Nucleus accumbens (tissue), 56 donors: ENCODE data around the gene PLPP4.

Experiments used
- DNase-seq, 56 donors: peaks; one replicate each; lab custom pipeline; 2025; lab: John Stamatoyannopoulos, UW

The PLPP4 gene

GRCh38 chr10:120456626-120457430 lies at the start of gene PLPP4:
PLPP4 (plus strand) TSS chr10:120457227; CDS start chr10:120457306, 79 bp downstream.
- peak in 31 of 56 donors; percentile 10 to 81 (median 33) for DNase-seq

- DNase-seq, result no peak
These were observed 47.2 kb upstream of the PLPP4 start for GRCh38 chr10:120409816-120410215.

- no peak for DNase-seq
These were observed 42.1 kb upstream of the PLPP4 start for GRCh38 chr10:120414946-120415345.

GRCh38 chr10:120415709-120416330 lies 41.2 kb upstream of the PLPP4 start:
- no peak for DNase-seq

- no peak for DNase-seq
These were observed 36.6 kb upstream of the PLPP4 start for GRCh38 chr10:120420421-120420820.

- no peak for DNase-seq
These were observed 35.8 kb upstream of the PLPP4 start for GRCh38 chr10:120421250-120421649.

- no peak for DNase-seq
These were observed 34.6 kb upstream of the PLPP4 start for GRCh38 chr10:120422457-120422856.

GRCh38 chr10:120423431-120424197 lies 33.4 kb upstream of the PLPP4 start:
- DNase-seq, result peak in 33 of 56 donors; percentile 1 to 69 (median 13)

- DNase-seq, result no peak
These were observed 32.9 kb upstream of the PLPP4 start for GRCh38 chr10:120424198-120424464.

GRCh38 chr10:120426306-120426705 lies 30.7 kb upstream of the PLPP4 start:
- no peak for DNase-seq

- no peak for DNase-seq
These were observed 28.3 kb upstream of the PLPP4 start for GRCh38 chr10:120428754-120429153.

GRCh38 chr10:120429395-120429794 lies 27.6 kb upstream of the PLPP4 start:
- DNase-seq, result no peak

GRCh38 chr10:120431251-120431651 lies 25.8 kb upstream of the PLPP4 start:
- DNase-seq, result no peak

GRCh38 chr10:120432209-120432608 lies 24.8 kb upstream of the PLPP4 start:
- no peak for DNase-seq

GRCh38 chr10:120433141-120433540 lies 23.9 kb upstream of the PLPP4 start:
- no peak for DNase-seq

- peak in 4 of 56 donors; percentile 3 to 13 (median 10) for DNase-seq
These were observed 20.5 kb upstream of the PLPP4 start for GRCh38 chr10:120436439-120437112.

GRCh38 chr10:120437541-120437940 lies 19.5 kb upstream of the PLPP4 start:
- no peak for DNase-seq

GRCh38 chr10:120451968-120452367 lies 5.1 kb upstream of the PLPP4 start:
- no peak for DNase-seq

- DNase-seq, result no peak
These were observed 3.7 kb upstream of the PLPP4 start for GRCh38 chr10:120453319-120453718.

- DNase-seq, result no peak
These were observed 3.1 kb upstream of the PLPP4 start for GRCh38 chr10:120453886-120454285.

- no peak for DNase-seq
These were observed 2.0 kb upstream of the PLPP4 start for GRCh38 chr10:120455004-120455403.
